Ascending aorta (tissue), 2 donors: ENCODE measurements around the gene FXYD7. TPM values are rescaled to one million over a fixed set of nuclear protein-coding genes. Genes with fewer than 3 reads are reported as not detected.

Experiments
- DNase-seq, 2 donors: peaks; one replicate each; pipeline ENCODE4 v3.0.0-alpha.2; 2019; ENCODE audit warnings: low spot score in 2 of 2
- H3K27ac ChIP-seq, 2 donors: fragments of 200-600 bp; sonication (generic); one replicate each; pipeline ENCODE4 v1.5.1; 2016 to 2017; ENCODE audit warnings: mild to moderate bottlenecking in 1 of 2
- H3K27me3 ChIP-seq: fragments of 200-600 bp; sonication (generic); one replicate; pipeline ENCODE4 v1.5.1; 2017
- H3K36me3 ChIP-seq, 2 donors: fragments of 200-600 bp; sonication (generic); one replicate each; pipeline ENCODE4 v1.5.1; 2016
- H3K4me1 ChIP-seq, 2 donors: fragments of 200-600 bp; sonication (generic); one replicate each; pipeline ENCODE4 v1.5.1; 2016 to 2017; ENCODE audit warnings: mild to moderate bottlenecking in 1 of 2
- H3K4me3 ChIP-seq, 2 donors: fragments of 200-600 bp; sonication (generic); one replicate each; pipeline ENCODE4 v1.5.1; 2016 to 2017; ENCODE audit warnings: mild to moderate bottlenecking in 1 of 2
- H3K9me3 ChIP-seq, 2 donors: fragments of 200-600 bp; sonication (generic); one replicate each; pipeline ENCODE4 v1.5.1; 2016
- intact Hi-C: fragments of 100-400 bp; cut with DNase I; formaldehyde crosslinking; loops from one replicate; pipeline ENCODE4 v1.15.1; 2023
- total RNA-seq: library from RNA; depleted of rRNA; stranded (reverse); fragments of >200 nt; gene quantifications from one replicate; pipeline ENCODE4 v1.1.0, GENCODE V29; 2016
- TF ChIP-seq, protein P1 (sequence below), 3 experiments: fragments of 200-600 bp in 2 of 3; fragments of 450-650 bp in 1 of 3; sonication (generic) in 2 of 3; IDR thresholded peaks; one replicate each; pipeline ENCODE4 v1.5.1; 2016 to 2019; ENCODE audit warnings: antibody characterized with exemption in 3 of 3, mild to moderate bottlenecking in 1 of 3, moderate library complexity in 1 of 3

FXYD7 gene
- total RNA-seq, 1 donor from 2014 or later, result not detected

DNA sequence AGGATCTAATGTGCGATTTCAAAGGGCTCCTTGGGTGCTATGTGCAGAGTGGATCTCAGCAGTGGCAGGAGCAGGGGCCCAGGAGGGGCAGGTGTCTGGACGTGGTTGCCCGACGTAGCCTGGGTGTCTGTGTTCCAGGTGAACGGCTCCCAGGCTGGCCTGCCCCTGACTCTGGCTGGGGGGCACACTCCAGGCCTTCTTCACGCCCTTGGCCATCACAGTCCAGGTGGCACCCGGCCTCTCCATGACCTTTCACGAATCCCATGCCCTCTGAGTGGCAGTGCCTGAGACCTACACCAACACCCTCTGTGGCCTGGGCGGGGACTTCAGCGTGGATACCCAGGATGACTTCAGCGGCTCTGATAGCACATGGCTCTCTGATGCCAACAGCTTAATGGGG lies 38.7 kb upstream of the FXYD7 start:
- Histone ChIP-seq H3K27me3 (no peaks in the 10 kb centered on the region), H3K27ac (no peak overlapping the region), H3K4me1 (no peaks in the 10 kb centered on the region), H3K4me3 (no peak overlapping the region), H3K9me3 (no peaks in the 10 kb centered on the region), H3K36me3 (no peaks in the 10 kb centered on the region)
- DNase-seq, result no peak
- TF ChIP-seq, protein P1, sequence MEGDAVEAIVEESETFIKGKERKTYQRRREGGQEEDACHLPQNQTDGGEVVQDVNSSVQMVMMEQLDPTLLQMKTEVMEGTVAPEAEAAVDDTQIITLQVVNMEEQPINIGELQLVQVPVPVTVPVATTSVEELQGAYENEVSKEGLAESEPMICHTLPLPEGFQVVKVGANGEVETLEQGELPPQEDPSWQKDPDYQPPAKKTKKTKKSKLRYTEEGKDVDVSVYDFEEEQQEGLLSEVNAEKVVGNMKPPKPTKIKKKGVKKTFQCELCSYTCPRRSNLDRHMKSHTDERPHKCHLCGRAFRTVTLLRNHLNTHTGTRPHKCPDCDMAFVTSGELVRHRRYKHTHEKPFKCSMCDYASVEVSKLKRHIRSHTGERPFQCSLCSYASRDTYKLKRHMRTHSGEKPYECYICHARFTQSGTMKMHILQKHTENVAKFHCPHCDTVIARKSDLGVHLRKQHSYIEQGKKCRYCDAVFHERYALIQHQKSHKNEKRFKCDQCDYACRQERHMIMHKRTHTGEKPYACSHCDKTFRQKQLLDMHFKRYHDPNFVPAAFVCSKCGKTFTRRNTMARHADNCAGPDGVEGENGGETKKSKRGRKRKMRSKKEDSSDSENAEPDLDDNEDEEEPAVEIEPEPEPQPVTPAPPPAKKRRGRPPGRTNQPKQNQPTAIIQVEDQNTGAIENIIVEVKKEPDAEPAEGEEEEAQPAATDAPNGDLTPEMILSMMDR (IDR thresholded peaks at IDR 0.05), result no peak
- intact Hi-C loops, result no loop called here

DNA sequence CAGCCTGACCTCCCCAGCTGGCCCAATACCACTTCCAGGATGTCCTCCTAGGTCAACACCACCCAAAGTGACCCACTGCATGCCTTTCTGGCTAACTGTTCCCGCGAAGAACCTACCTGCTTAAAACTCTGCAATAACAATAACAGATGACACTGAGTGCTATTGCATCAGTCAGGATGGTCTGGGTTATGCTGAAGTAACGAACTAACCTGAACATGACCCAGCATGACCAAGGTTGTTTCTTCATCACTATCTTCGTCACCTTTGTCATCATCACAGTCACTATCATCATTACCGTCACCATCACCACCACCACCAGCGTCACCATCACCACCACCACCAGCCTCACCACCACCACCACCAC lies 38.0 kb upstream of the FXYD7 start:
- H3K27ac ChIP-seq, result no peak overlapping the region
- TF ChIP-seq, protein P1 (IDR thresholded peaks at IDR 0.05), result no peak
- DNase-seq, result no peak
- intact Hi-C loops, result no loop called here
- H3K27me3 ChIP-seq, result no peaks in the 10 kb centered on the region
- H3K4me3 ChIP-seq, result no peak overlapping the region
- H3K36me3 ChIP-seq, result no peaks in the 10 kb centered on the region
- H3K4me1 ChIP-seq, result no peaks in the 10 kb centered on the region
- H3K9me3 ChIP-seq, result no peaks in the 10 kb centered on the region

DNA sequence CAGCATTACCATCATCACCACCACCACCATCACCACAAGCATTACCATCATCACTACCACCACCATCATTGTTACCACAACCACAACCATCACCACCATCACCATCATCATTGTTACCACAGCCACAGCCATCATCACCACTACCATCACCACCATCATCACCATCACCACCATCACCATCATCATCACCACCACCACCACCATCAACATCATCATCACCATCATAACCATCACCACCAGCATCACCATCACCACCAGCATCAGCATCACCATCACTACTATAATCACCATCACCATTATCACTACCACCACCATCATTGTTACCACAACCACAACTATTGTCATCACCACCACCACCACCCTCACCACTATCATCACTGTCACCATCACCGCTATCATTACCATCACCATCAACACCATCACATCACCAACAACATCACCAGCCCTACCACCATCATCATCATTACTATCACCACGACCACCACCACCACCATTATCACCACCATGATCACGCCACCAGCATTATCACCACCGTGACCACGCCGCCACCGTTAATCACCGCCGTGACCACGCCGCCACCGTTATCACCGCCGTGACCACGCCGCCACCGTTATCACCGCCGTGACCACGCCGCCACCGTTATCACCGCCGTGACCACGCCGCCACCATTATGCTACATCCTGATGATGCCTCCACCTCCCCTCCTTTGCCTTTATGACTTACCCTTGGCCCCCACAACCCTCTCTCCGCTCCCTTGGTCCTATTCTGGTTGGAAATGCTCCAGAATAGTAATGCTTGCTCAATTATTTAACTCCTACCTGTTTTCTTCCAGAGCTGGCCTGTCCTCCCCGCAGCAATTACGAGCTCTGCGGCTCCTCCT lies 37.4 kb upstream of the FXYD7 start:
- intact Hi-C loops, result no loop called here
- Histone ChIP-seq H3K36me3 (no peaks in the 10 kb centered on the region), H3K4me1 (no peaks in the 10 kb centered on the region), H3K9me3 (no peaks in the 10 kb centered on the region), H3K4me3 (no peak overlapping the region), H3K27ac (no peak overlapping the region), H3K27me3 (no peaks in the 10 kb centered on the region)
- no peak for DNase-seq
- TF ChIP-seq, protein P1 (IDR thresholded peaks at IDR 0.05), result no peak

DNA sequence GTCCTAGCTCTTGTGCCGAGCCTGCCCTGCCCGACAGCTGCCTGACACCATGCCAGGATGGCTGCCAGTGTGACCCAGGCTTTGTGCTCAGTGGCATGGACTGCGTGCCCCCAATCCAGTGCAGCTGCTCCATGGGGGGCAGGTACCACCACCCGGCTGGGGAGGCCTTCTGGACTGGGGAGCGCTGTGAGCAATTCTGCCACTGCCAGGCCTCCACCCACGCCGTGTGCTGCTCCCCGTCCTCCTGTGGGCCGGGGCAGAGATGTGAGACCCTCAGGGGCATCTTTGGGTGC lies 36.8 kb upstream of the FXYD7 start:
- no peak for DNase-seq
- Histone ChIP-seq H3K36me3 (no peaks in the 10 kb centered on the region), H3K27ac (no peak overlapping the region), H3K27me3 (no peaks in the 10 kb centered on the region), H3K4me3 (no peak overlapping the region), H3K9me3 (no peaks in the 10 kb centered on the region), H3K4me1 (no peaks in the 10 kb centered on the region)
- intact Hi-C loops, result no loop called here
- TF ChIP-seq, protein P1 (IDR thresholded peaks at IDR 0.05), result no peak

DNA sequence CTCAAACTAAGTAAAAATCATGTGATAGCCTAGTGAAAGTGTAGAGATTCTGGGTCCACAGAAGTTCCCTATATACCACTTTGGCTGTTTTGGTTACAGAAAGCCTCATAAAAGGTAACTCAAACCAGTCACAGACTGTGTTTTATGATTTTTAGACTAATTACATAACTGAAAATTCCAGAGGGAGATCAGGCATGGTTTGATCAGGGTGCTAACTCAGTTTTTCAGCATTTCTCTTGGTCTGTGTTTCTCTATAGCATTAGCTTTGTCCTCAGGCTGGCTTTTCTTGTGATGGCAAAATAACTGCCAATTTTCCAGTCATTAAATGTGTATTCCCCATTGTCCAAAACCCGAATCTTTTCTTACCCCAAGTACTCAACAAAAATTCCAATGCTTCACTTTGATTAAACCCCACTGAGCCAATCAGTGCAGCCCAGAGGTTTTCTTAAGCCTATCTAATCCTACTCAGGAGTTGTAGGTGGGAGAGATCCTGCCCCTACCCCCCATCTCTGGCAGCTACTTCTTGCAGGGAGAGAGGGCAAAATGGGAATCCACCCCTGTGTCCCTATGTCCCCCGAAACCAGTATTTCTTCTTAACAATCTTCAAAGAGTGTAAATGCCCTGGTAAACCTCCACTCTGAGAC lies 36.0 kb upstream of the FXYD7 start:
- no peaks in the 10 kb centered on the region for H3K36me3 ChIP-seq
- H3K27ac ChIP-seq, result no peak overlapping the region
- H3K27me3 ChIP-seq, result no peaks in the 10 kb centered on the region
- no peaks in the 10 kb centered on the region for H3K9me3 ChIP-seq
- intact Hi-C loops, result no loop called here
- DNase-seq, result no peak
- TF ChIP-seq, protein P1 (IDR thresholded peaks at IDR 0.05), result no peak
- no peaks in the 10 kb centered on the region for H3K4me1 ChIP-seq
- no peak overlapping the region for H3K4me3 ChIP-seq
